H1 (cell line): ENCODE measurements around the gene ADSS2. TPM values are rescaled to one million over a fixed set of nuclear protein-coding genes. Genes with fewer than 3 reads are reported as not detected.

Experiments
- CTCF ChIA-PET: fragments of 300-600 bp; sonication (Branson Sonifier 250); formaldehyde crosslinking; loops from one replicate; lab custom pipeline; 2021; ENCODE audit not compliant: partially characterized antibody; lab: Charles Lee
- POLR2A ChIA-PET: fragments of 300-600 bp; sonication (Branson Sonifier 250); formaldehyde crosslinking; loops from one replicate; lab custom pipeline; 2021; ENCODE audit warnings: inconsistent platforms; ENCODE audit not compliant: partially characterized antibody; lab: Charles Lee
- DNase-seq, 2 experiments: peaks; one replicate each; pipeline versions ENCODE4 v3.0.0 to v3.0.0-alpha.2; 2010 to 2022; ENCODE audit warnings: low spot score in 2 of 2, low read depth in 1 of 2, mixed read lengths in 1 of 2
- FAIRE-seq: peaks from 2 replicates; lab custom pipeline; 2011; peaks lifted over from hg19 to GRCh38; lab: Jason Lieb, UNC
- H2AFZ ChIP-seq: 2 replicates; pipeline ENCODE4 v1.8.1; 2012; ENCODE audit warnings: low read length, inconsistent platforms
- H2AK5ac ChIP-seq: 2 replicates; pipeline ENCODE4 v1.6.1; 2013; ENCODE audit warnings: low read depth, low read length
- H2BK120ac ChIP-seq: replicated peaks from 2 replicates; pipeline ENCODE3; 2013; ENCODE audit warnings: low read depth, low read length, inconsistent platforms
- H2BK12ac ChIP-seq: 2 replicates; pipeline ENCODE4 v1.6.1; 2013; ENCODE audit warnings: low read depth, low read length
- H2BK15ac ChIP-seq: 2 replicates; pipeline ENCODE4 v1.6.1; 2013; ENCODE audit warnings: low read length
- H2BK20ac ChIP-seq: 2 replicates; pipeline ENCODE4 v1.6.1; 2013; ENCODE audit warnings: low read length
- H2BK5ac ChIP-seq: 2 replicates; pipeline ENCODE4 v1.6.1; 2013; ENCODE audit warnings: low read depth, low read length
- H3K14ac ChIP-seq: 2 replicates; pipeline ENCODE4 v1.6.1; 2013; ENCODE audit warnings: inconsistent platforms; ENCODE audit not compliant: insufficient read length
- H3K18ac ChIP-seq: 2 replicates; pipeline ENCODE4 v1.6.1; 2013; ENCODE audit warnings: low read length; ENCODE audit errors: extremely low read depth
- H3K23ac ChIP-seq: 2 replicates; pipeline ENCODE4 v1.6.1; 2013; ENCODE audit warnings: inconsistent platforms; ENCODE audit not compliant: insufficient read length
- H3K23me2 ChIP-seq: 2 replicates; pipeline ENCODE4 v1.6.1; 2013; ENCODE audit warnings: low read depth, low read length
- H3K27ac ChIP-seq: 2 replicates; pipeline ENCODE4 v1.6.1; 2011; ENCODE audit warnings: low read depth, low read length, inconsistent platforms
- H3K27me3 ChIP-seq, 4 experiments: replicated peaks in 1 of 4; 1 replicate in 1 of 4; 2 replicates in 3 of 4; pipeline versions ENCODE4 v1.6.1 to v1.8.1; 2011 to 2013; ENCODE audit warnings: low read length in 3 of 4, mild to moderate bottlenecking in 3 of 4, inconsistent platforms in 2 of 4, mixed read lengths in 2 of 4, moderate library complexity in 1 of 4; ENCODE audit not compliant: control insufficient read depth in 3 of 4, insufficient read depth in 3 of 4; ENCODE audit errors: extremely low read depth in 1 of 4
- H3K36me3 ChIP-seq, 4 experiments: 2 replicates each; pipeline versions ENCODE4 v1.6.1 to v1.8.1; 2011 to 2013; ENCODE audit warnings: mild to moderate bottlenecking in 4 of 4, low read length in 3 of 4, moderate library complexity in 2 of 4, control low read depth in 1 of 4, inconsistent platforms in 1 of 4; ENCODE audit not compliant: insufficient read depth in 4 of 4, control insufficient read depth in 2 of 4
- H3K4ac ChIP-seq: replicated peaks from 2 replicates; pipeline ENCODE3; 2013; ENCODE audit warnings: low read length, low read depth, mixed read lengths, inconsistent platforms; ENCODE audit not compliant: insufficient read length
- H3K4me1 ChIP-seq, 4 experiments: replicated peaks in 1 of 4; 1 replicate in 1 of 4; 2 replicates in 3 of 4; pipeline versions ENCODE4 v1.6.1 to v1.8.1; 2011 to 2013; ENCODE audit warnings: low read length in 3 of 4, inconsistent platforms in 2 of 4, mixed read lengths in 1 of 4; ENCODE audit not compliant: insufficient read depth in 4 of 4, control insufficient read depth in 3 of 4
- H3K4me2 ChIP-seq, 2 experiments: 2 replicates each; pipeline versions ENCODE4 v1.6.1 to v1.8.1; 2011 to 2013; ENCODE audit warnings: low read depth in 2 of 2, low read length in 2 of 2, control low read depth in 1 of 2, inconsistent platforms in 1 of 2, mild to moderate bottlenecking in 1 of 2; ENCODE audit not compliant: insufficient read depth in 1 of 2
- H3K4me3 ChIP-seq, 4 experiments: fragments of 200-600, 300-600 bp in 1 of 4; sonication (generic), shearing (Covaris generic), sonication (Bioruptor Twin) in 1 of 4; 2 replicates each; pipeline versions ENCODE4 v1.5.1 to v1.8.1; 2011 to 2016; ENCODE audit warnings: low read length in 4 of 4, low read depth in 3 of 4, control low read depth in 2 of 4, inconsistent platforms in 2 of 4, mild to moderate bottlenecking in 2 of 4, mixed read lengths in 1 of 4, moderate library complexity in 1 of 4; ENCODE audit not compliant: insufficient read depth in 2 of 4; ENCODE audit errors: extremely low read depth in 1 of 4
- H3K56ac ChIP-seq: replicated peaks from 2 replicates; pipeline ENCODE3; 2013; ENCODE audit warnings: low read depth, mild to moderate bottlenecking, mixed read lengths, low read length, inconsistent platforms; ENCODE audit not compliant: insufficient read length
- H3K79me1 ChIP-seq: 2 replicates; pipeline ENCODE4 v1.6.1; 2013; ENCODE audit warnings: low read depth, low read length, control low read depth
- H3K79me2 ChIP-seq, 2 experiments: 2 replicates each; pipeline versions ENCODE4 v1.6.1 to v1.8.1; 2012 to 2013; ENCODE audit warnings: low read length in 2 of 2, mild to moderate bottlenecking in 2 of 2, inconsistent platforms in 1 of 2; ENCODE audit not compliant: insufficient read depth in 2 of 2, control insufficient read depth in 1 of 2
- H3K9ac ChIP-seq, 4 experiments: replicated peaks in 1 of 4; 1 replicate in 1 of 4; 2 replicates in 3 of 4; pipeline versions ENCODE4 v1.6.1 to v1.8.1; 2011 to 2013; ENCODE audit warnings: low read depth in 3 of 4, low read length in 3 of 4, control low read depth in 2 of 4, mild to moderate bottlenecking in 2 of 4, moderate library complexity in 2 of 4, inconsistent platforms in 1 of 4; ENCODE audit errors: extremely low read depth in 1 of 4
- H3K9me3 ChIP-seq, 2 experiments: 2 replicates each; pipeline versions ENCODE4 v1.6.1 to v1.8.1; 2012 to 2013; ENCODE audit warnings: mild to moderate bottlenecking in 2 of 2, moderate library complexity in 2 of 2, control low read depth in 1 of 2, inconsistent platforms in 1 of 2, low read depth in 1 of 2, low read length in 1 of 2, mixed read lengths in 1 of 2; ENCODE audit not compliant: insufficient read depth in 2 of 2
- H4K20me1 ChIP-seq, 2 experiments: replicated peaks in 1 of 2; 2 replicates each; pipeline versions ENCODE3 to v1.8.1; 2011 to 2013; ENCODE audit warnings: inconsistent platforms in 2 of 2, low read length in 2 of 2, mild to moderate bottlenecking in 1 of 2; ENCODE audit not compliant: insufficient read depth in 2 of 2, control insufficient read depth in 1 of 2
- H4K5ac ChIP-seq: 2 replicates; pipeline ENCODE4 v1.6.1; 2013; ENCODE audit warnings: low read length, low read depth, mixed read lengths, inconsistent platforms; ENCODE audit not compliant: insufficient read length
- H4K8ac ChIP-seq: 2 replicates; pipeline ENCODE4 v1.8.0; 2013; ENCODE audit warnings: mild to moderate bottlenecking, moderate library complexity, low read length, inconsistent platforms; ENCODE audit not compliant: insufficient read depth; ENCODE audit errors: extremely low read depth
- H4K91ac ChIP-seq: replicated peaks from 2 replicates; pipeline ENCODE3; 2013; ENCODE audit warnings: low read length, mixed read lengths, inconsistent platforms; ENCODE audit not compliant: insufficient read length
- SAP30 ChIP-seq: fragments of 300-600 bp; sonication (generic); IDR thresholded peaks from 2 replicates; pipeline ENCODE4 v1.7.1; 2012; ENCODE audit warnings: low read length, moderate library complexity, mild to moderate bottlenecking, inconsistent platforms; ENCODE audit not compliant: insufficient read depth, insufficient replicate concordance
- WGBS, 2 experiments: shearing (Covaris generic) in 1 of 2; methylation state at CpG; one replicate each; pipeline versions ENCODE4 v1.1.6 to v1.1.7; 2013 to 2015; ENCODE audit warnings: low lambda C conversion rate in 2 of 2, mixed read lengths in 2 of 2, inconsistent platforms in 1 of 2, low coverage in 1 of 2, missing lambda C conversion rate in 1 of 2; ENCODE audit not compliant: insufficient replicate concordance in 2 of 2, insufficient coverage in 1 of 2, insufficient read length in 1 of 2; ENCODE audit errors: extremely low coverage in 1 of 2, missing lambda C conversion rate in 1 of 2; 5-methylcytosine and 5-hydroxymethylcytosine counted together
- polyA plus RNA-seq, 7 experiments: library from polyadenylated mRNA; depleted of rRNA in 3 of 7; stranded (reverse) in 5 of 7; unstranded in 2 of 7; fragments of >200 nt in 5 of 7; fragments of 200-250 nt in 2 of 7; gene quantifications; 1 replicate in 5 of 7; 2 replicates in 1 of 7; 4 replicates in 1 of 7; pipeline versions ENCODE4 v1.2.1 to v1.2.3, GENCODE V29; 2011 to 2013; ENCODE audit warnings: missing spikeins in 2 of 7, mixed read lengths in 2 of 7
- total RNA-seq: library from RNA; stranded (reverse); fragmentation: NEBNext Ultra II Directional; extraction: Animal tissue kit (Norgen Biotek cat#: 25700); gene quantifications from 2 replicates; pipeline ENCODE4 v1.2.1, GENCODE V29; 2021

Gene ADSS2
- total and polyA plus RNA-seq, 2 of the 8 experiments (the other 6 are each of a cell fraction or from before 2014, with no cell fraction given), result 29.8 to 108 TPM

DNA sequence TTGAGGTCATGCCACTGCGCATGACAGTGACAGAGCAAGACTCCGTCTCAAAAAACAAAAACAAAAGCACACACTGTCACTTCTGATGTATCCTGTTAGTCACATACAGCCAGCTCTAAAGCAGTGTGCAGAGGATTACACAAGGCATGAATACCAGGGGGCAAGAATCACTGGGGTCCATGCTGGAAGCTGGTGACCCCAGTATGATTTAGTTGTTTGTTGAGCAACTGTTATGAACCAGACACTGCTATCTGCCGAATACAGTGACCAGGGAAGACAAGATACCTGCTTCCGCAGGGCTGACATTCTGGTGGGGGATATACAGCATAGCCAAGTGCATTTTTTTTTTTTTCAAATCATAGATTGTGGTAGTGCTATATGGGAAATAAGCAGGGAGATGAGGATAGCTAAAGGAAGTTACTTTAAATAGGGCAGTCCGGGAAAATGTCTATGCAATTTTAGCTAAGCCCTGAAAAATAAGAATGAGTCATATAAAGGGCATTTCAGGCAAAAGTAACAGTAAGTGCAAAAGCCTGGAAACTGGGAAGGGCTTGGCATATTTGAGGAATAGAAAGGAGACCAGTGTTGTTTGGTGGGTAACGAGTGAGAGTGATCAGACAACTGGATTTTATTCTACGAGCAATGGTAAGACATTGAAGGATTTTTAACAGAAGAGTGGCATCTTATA, 69.7 kb downstream of the ADSS2 start:
- DNase-seq (no peak), FAIRE-seq (no peak)
- no peak overlapping the region for H2BK120ac ChIP-seq
- H3K36me3 ChIP-seq, result no peaks in the 10 kb centered on the region
- no peak overlapping the region for H4K5ac ChIP-seq
- no peak overlapping the region for H3K9ac ChIP-seq
- CTCF ChIA-PET, result interaction anchor here (1.4 kb wide), 1 partner anchor 16 kb away, joined by 3 read pairs; no protein-coding TSS in a partner anchor
- no peaks in the 10 kb centered on the region for H4K20me1 ChIP-seq
- no peak overlapping the region for H3K27ac ChIP-seq
- H4K91ac ChIP-seq, result no peak overlapping the region
- H2BK15ac ChIP-seq, result no peak overlapping the region
- no peak overlapping the region for H4K8ac ChIP-seq
- H2BK20ac ChIP-seq, result no peak overlapping the region
- no peak overlapping the region for H3K18ac ChIP-seq
- no peaks in the 10 kb centered on the region for H3K79me1 ChIP-seq
- no peaks in the 10 kb centered on the region for H3K23me2 ChIP-seq
- POLR2A ChIA-PET, result interaction anchor here (1.1 to 1.7 kb wide), 3 partner anchors 9 to 79 kb away, joined by 3 to 5 read pairs (median 5); partner anchors contain the start of gene CATSPERE
- no peak overlapping the region for H2BK5ac ChIP-seq
- H3K56ac ChIP-seq, result no peak overlapping the region
- no peak overlapping the region for H3K23ac ChIP-seq
- no peaks in the 10 kb centered on the region for H3K4me1 ChIP-seq
- no peaks in the 10 kb centered on the region for H3K27me3 ChIP-seq
- H3K4ac ChIP-seq, result no peak overlapping the region
- H3K9me3 ChIP-seq, result no peaks in the 10 kb centered on the region
- H2AK5ac ChIP-seq, result no peak overlapping the region
- no peak overlapping the region for H3K4me2 ChIP-seq
- no peak overlapping the region for H3K14ac ChIP-seq
- TF ChIP-seq SAP30, result no peak
- no peak overlapping the region for H3K4me3 ChIP-seq
- WGBS, 2 experiments, result 83% methylated on average over 7 of the region's 7 CpGs; no CpG with 5 or more reads in 1 of the 2 experiments
- H2AFZ ChIP-seq, result no peak overlapping the region
- no peak overlapping the region for H2BK12ac ChIP-seq
- no peaks in the 10 kb centered on the region for H3K79me2 ChIP-seq
